ENCODE measurements around the gene CPVL.

DNA sequence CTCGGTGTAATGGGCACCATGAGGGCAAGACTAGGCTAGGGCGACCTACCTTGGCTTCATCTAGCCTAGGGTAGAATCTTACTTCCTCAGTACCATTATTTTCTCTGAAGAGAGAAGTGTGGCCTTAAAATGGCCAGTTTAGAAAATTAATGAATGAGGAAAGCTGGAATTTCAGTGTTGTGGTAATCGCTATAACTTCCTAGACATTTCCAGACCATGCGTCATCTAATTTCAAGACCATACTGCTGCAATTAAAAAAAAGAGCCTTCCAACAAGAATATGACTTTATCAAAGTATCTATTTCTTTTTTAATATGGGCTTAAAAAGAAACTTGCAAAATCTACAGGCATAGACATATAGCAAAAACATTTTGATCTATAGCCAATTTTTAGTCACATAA lies 68.5 kb downstream of the CPVL start:
- TF ChIP-seq YY1 (IDR thresholded peaks at IDR 0.05; ENCODE audit: insufficient read depth, insufficient read length) (no peak), ZNF274 (IDR thresholded peaks at IDR 0.05; ENCODE audit: low read depth, low read length) (no peak)
